ENCODE measurements around the gene RABGAP1L. TPM values are rescaled to one million over a fixed set of nuclear protein-coding genes. Genes with fewer than 3 reads are reported as not detected.

Gene RABGAP1L
- total RNA-seq, 1 donor from 2014 or later = 80.6 TPM

- TF ChIP-seq, protein P1, sequence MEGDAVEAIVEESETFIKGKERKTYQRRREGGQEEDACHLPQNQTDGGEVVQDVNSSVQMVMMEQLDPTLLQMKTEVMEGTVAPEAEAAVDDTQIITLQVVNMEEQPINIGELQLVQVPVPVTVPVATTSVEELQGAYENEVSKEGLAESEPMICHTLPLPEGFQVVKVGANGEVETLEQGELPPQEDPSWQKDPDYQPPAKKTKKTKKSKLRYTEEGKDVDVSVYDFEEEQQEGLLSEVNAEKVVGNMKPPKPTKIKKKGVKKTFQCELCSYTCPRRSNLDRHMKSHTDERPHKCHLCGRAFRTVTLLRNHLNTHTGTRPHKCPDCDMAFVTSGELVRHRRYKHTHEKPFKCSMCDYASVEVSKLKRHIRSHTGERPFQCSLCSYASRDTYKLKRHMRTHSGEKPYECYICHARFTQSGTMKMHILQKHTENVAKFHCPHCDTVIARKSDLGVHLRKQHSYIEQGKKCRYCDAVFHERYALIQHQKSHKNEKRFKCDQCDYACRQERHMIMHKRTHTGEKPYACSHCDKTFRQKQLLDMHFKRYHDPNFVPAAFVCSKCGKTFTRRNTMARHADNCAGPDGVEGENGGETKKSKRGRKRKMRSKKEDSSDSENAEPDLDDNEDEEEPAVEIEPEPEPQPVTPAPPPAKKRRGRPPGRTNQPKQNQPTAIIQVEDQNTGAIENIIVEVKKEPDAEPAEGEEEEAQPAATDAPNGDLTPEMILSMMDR (IDR thresholded peaks at IDR 0.05) = no peak
- ATAC-seq = no peak
Measured at GRCh38 chr1:174284052-174284451, 124.7 kb downstream of the RABGAP1L start.

GRCh38 chr1:174286042-174286441, 126.7 kb downstream of the RABGAP1L start:
- ATAC-seq (no peak), DNase-seq (no peak)
- intact Hi-C loops (cut with DNase I) = no loop called here
- no peaks in the 10 kb centered on the region for H3K36me3 ChIP-seq
- H3K9me3 ChIP-seq = peaks cover 3% of the 10 kb centered on the region
- no peaks in the 10 kb centered on the region for H3K27me3 ChIP-seq
- no peak overlapping the region for H3K27ac ChIP-seq
- TF ChIP-seq, protein P1 (IDR thresholded peaks at IDR 0.05) = no peak
- no peaks in the 10 kb centered on the region for H3K4me1 ChIP-seq
- H3K4me3 ChIP-seq = no peak overlapping the region

More at GRCh38 chr1:174284052-174284451, 124.7 kb downstream of the RABGAP1L start:
- Histone ChIP-seq H3K27me3 (no peaks in the 10 kb centered on the region), H3K4me3 (no peak overlapping the region), H3K4me1 (no peaks in the 10 kb centered on the region), H3K27ac (no peak overlapping the region), H3K9me3 (peaks cover 3% of the 10 kb centered on the region), H3K36me3 (no peaks in the 10 kb centered on the region)
- intact Hi-C loops (cut with DNase I) = no loop called here
- DNase-seq = no peak

DNA sequence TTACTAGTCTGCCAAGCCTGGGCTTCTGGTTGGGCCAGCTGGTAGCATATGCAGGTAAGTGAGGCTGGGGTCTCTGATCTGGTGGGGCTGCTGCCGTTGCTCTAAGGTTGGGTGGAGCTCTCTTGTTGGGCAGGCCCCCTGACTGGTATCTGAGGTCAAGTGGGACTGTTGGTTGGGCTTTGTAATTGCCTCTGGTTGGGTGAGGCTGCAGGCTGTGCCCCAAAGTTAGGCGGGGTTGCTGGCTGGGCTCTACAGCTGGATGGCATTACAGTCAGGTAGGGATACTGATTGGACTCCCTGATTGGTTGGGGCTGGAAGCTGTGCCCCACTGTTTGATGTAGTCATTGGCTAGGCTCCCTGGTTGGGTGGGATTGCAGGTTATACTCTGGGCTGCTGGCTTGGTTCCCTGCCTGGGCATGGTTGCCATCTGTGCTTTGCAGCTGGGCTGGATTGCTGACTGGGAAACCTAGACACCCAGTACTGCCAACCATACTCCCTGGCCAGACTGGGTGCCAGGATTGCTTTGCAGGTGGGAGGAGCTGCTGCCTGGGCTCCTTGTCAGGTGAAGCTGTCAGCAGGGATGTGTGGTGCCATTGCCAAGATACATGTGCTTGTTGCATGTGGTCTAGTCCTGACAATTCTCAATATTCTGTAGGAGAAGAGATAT, 130.5 kb downstream of the RABGAP1L start:
- TF ChIP-seq, protein P1 (IDR thresholded peaks at IDR 0.05) = no peak
- intact Hi-C loops (cut with DNase I) = no loop called here
- Histone ChIP-seq H3K9me3 (peaks cover 3% of the 10 kb centered on the region), H3K4me1 (no peaks in the 10 kb centered on the region), H3K27me3 (no peaks in the 10 kb centered on the region), H3K4me3 (no peak overlapping the region), H3K27ac (no peak overlapping the region), H3K36me3 (no peaks in the 10 kb centered on the region)
- ATAC-seq (no peak), DNase-seq (no peak)

- TF ChIP-seq, protein P1 (IDR thresholded peaks at IDR 0.05) = no peak
- intact Hi-C loops (cut with DNase I) = no loop called here
- ATAC-seq = no peak
- Histone ChIP-seq H3K4me1 (no peaks in the 10 kb centered on the region), H3K27me3 (no peaks in the 10 kb centered on the region), H3K9me3 (peaks cover 3% of the 10 kb centered on the region), H3K36me3 (no peaks in the 10 kb centered on the region), H3K4me3 (no peak overlapping the region), H3K27ac (no peak overlapping the region)
- no peak for DNase-seq
Measured at GRCh38 chr1:174291059-174291458, 131.7 kb downstream of the RABGAP1L start.

DNA sequence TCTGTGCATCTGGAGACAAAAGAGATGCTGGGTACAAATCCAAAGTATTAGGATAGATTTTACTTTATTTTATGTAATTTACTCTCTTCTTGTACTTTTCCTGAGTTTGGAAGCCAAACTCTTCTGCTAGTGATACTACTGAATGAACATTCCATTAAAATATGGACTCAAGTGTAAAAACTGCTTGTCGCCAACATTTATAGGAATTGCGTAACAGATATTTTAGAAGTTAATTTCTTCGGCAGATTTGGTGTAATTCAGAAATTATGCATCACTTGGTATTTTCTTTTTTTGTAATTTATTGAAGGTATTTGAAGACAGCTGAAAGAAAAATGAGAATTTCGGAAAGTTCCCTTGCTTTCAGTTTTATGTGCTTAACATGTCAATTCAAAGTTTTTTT, 137.0 kb downstream of the RABGAP1L start:
- Histone ChIP-seq H3K27me3 (no peaks in the 10 kb centered on the region), H3K4me3 (no peak overlapping the region), H3K9me3 (no peaks in the 10 kb centered on the region), H3K27ac (no peak overlapping the region), H3K36me3 (no peaks in the 10 kb centered on the region), H3K4me1 (no peaks in the 10 kb centered on the region)
- TF ChIP-seq, protein P1 (IDR thresholded peaks at IDR 0.05) = no peak
- intact Hi-C loops (cut with DNase I) = no loop called here
- no peak for ATAC-seq
- DNase-seq = no peak

DNA sequence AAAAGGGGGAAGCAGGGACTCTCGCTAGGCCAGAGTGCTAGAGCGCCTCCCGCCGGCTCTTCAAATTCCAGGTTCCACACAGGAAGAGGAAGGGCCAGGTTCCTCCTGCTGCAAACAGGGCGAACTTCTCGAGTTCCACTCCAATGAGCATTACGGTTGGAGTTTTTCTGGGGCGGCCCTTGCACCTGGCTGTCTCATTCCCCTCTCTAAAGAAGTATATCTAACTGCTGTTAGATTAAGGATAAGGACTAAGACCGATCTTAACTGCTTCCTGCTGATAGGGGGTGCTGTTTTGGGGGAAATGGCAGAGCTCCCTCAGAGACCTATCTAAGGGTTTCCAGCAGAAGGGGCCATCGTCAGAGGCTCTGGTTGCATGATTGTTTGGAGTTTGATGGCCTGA, 138.0 kb downstream of the RABGAP1L start:
- intact Hi-C loops (cut with DNase I) = no loop called here
- Histone ChIP-seq H3K4me3 (no peak overlapping the region), H3K27me3 (no peaks in the 10 kb centered on the region), H3K4me1 (no peaks in the 10 kb centered on the region), H3K27ac (no peak overlapping the region), H3K36me3 (no peaks in the 10 kb centered on the region), H3K9me3 (no peaks in the 10 kb centered on the region)
- TF ChIP-seq, protein P1 (IDR thresholded peaks at IDR 0.05) = no peak
- ATAC-seq (no peak), DNase-seq (no peak)
